ENCODE results near the gene LCN2. TPM values are rescaled to one million over a fixed set of nuclear protein-coding genes. Genes with fewer than 3 reads are reported as not detected.

The LCN2 gene
- total and polyA plus RNA-seq, 2 experiments from 2014 or later, result 2.0 TPM; not detected in 1

DNA sequence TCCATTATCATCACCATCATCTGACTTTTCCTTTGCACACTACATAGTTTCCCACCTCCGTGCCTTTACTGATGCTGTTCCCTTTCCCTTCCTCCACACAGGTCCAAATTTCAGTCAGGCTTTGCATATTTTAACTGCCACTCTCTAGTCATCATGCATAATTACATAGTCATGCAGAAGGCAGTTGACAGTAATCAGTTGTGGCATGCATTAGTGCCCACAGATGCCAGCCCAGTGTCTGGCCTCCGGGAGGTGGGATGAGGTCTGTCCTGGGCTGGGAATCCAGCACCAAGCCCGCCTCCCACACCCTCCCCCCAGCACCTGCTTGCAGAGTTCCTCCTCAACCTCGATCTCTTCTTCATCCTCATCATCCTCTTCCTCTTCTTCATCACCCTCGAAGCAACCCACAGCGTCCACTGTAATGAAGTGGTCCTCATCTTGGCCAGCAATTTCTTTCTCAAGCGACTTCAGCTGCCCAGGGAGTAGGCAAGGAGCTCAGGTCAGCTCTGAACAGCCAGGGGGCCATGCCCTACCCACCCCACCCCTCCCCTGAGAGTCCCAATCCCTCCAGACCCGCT is 19.6 kb downstream of the LCN2 start (continued):
- TF ChIP-seq, protein P1, sequence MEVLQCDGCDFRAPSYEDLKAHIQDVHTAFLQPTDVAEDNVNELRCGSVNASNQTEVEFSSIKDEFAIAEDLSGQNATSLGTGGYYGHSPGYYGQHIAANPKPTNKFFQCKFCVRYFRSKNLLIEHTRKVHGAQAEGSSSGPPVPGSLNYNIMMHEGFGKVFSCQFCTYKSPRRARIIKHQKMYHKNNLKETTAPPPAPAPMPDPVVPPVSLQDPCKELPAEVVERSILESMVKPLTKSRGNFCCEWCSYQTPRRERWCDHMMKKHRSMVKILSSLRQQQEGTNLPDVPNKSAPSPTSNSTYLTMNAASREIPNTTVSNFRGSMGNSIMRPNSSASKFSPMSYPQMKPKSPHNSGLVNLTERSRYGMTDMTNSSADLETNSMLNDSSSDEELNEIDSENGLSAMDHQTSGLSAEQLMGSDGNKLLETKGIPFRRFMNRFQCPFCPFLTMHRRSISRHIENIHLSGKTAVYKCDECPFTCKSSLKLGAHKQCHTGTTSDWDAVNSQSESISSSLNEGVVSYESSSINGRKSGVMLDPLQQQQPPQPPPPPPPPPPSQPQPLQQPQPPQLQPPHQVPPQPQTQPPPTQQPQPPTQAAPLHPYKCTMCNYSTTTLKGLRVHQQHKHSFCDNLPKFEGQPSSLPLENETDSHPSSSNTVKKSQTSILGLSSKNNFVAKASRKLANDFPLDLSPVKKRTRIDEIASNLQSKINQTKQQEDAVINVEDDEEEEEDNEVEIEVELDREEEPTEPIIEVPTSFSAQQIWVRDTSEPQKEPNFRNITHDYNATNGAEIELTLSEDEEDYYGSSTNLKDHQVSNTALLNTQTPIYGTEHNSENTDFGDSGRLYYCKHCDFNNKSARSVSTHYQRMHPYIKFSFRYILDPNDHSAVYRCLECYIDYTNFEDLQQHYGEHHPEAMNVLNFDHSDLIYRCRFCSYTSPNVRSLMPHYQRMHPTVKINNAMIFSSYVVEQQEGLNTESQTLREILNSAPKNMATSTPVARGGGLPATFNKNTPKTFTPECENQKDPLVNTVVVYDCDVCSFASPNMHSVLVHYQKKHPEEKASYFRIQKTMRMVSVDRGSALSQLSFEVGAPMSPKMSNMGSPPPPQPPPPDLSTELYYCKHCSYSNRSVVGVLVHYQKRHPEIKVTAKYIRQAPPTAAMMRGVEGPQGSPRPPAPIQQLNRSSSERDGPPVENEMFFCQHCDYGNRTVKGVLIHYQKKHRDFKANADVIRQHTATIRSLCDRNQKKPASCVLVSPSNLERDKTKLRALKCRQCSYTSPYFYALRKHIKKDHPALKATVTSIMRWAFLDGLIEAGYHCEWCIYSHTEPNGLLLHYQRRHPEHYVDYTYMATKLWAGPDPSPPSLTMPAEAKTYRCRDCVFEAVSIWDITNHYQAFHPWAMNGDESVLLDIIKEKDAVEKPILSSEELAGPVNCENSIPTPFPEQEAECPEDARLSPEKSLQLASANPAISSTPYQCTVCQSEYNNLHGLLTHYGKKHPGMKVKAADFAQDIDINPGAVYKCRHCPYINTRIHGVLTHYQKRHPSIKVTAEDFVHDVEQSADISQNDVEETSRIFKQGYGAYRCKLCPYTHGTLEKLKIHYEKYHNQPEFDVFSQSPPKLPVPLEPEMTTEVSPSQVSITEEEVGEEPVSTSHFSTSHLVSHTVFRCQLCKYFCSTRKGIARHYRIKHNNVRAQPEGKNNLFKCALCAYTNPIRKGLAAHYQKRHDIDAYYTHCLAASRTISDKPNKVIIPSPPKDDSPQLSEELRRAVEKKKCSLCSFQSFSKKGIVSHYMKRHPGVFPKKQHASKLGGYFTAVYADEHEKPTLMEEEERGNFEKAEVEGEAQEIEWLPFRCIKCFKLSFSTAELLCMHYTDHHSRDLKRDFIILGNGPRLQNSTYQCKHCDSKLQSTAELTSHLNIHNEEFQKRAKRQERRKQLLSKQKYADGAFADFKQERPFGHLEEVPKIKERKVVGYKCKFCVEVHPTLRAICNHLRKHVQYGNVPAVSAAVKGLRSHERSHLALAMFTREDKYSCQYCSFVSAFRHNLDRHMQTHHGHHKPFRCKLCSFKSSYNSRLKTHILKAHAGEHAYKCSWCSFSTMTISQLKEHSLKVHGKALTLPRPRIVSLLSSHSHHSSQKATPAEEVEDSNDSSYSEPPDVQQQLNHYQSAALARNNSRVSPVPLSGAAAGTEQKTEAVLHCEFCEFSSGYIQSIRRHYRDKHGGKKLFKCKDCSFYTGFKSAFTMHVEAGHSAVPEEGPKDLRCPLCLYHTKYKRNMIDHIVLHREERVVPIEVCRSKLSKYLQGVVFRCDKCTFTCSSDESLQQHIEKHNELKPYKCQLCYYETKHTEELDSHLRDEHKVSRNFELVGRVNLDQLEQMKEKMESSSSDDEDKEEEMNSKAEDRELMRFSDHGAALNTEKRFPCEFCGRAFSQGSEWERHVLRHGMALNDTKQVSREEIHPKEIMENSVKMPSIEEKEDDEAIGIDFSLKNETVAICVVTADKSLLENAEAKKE (CRISPR knock-in tag; IDR thresholded peaks at IDR 0.05), result no peak

DNA sequence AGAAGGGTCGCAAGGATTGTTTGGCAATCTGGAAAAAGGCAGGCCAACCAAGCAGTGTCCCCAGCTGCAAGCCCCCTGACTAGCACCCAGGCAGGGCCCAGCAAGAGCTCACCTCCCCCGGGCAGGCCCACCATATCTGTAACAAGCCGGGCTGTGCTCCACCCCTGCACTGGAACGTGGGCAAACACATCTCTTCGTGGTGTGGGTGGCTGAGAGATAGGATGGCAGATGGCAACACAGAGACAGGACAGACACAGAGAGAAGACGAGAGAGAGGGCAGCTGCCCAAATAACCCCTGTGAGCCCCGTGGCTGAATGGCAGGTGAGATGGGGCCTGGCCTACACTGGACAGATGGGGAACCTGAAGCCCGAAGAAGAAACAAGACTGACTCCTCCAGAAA is 20.2 kb downstream of the LCN2 start:
- TF ChIP-seq NANOG (IDR thresholded peaks at IDR 0.05; ENCODE audit: borderline replicate concordance) (no peak), CREB1 (CRISPR knock-in tag; IDR thresholded peaks at IDR 0.05; ENCODE audit: low read depth) (no peak), JUNB (IDR thresholded peaks at IDR 0.05; ENCODE audit: unreplicated experiment) (no peak)
- H3F3A ChIP-seq (replicated peaks; ENCODE audit: low read depth), result 0 out of 2 replicates have a peak, but pooled peaks cover 3% of the 10 kb centered on the region
- H3K9me2 ChIP-seq (ENCODE audit: insufficient read depth), result no peaks in the 10 kb centered on the region
- H3K27ac Mint-ChIP-seq, result no peak overlapping the region
- no peaks in the 10 kb centered on the region for H3K27me3 ChIP-seq (ENCODE audit: insufficient read depth)
- H3K79me2 ChIP-seq (replicated peaks; ENCODE audit: insufficient read depth), result no peaks in the 10 kb centered on the region
- H4K20me1 ChIP-seq (replicated peaks; ENCODE audit: insufficient read depth), result 0 out of 2 replicates have a peak, but pooled peaks cover 4% of the 10 kb centered on the region
- peaks cover 3% of the 10 kb centered on the region for H3K27me3 Mint-ChIP-seq (ENCODE audit: insufficient read depth, low read depth, poor library complexity)
- H3K4me2 ChIP-seq, result no peak overlapping the region
- H3K27ac ChIP-seq (ENCODE audit: low read depth), result no peak overlapping the region
- DNase-seq (ENCODE audit: low spot score) (no peak), ATAC-seq (no peak)
- H3K4me3 ChIP-seq, result no peak overlapping the region
- H3K4me3 Mint-ChIP-seq, result no peak overlapping the region
- 0 out of 2 replicates have a peak, but pooled peaks cover 8% of the 10 kb centered on the region for H3K36me3 ChIP-seq (ENCODE audit: insufficient read depth)
- H3K9me3 Mint-ChIP-seq, result no peaks in the 10 kb centered on the region
- H2AFZ ChIP-seq, result no peak overlapping the region
- H3K4me1 ChIP-seq (ENCODE audit: insufficient read depth), result no peaks in the 10 kb centered on the region
- peaks cover 34% of the 10 kb centered on the region for H3K36me3 Mint-ChIP-seq (ENCODE audit: low read depth)
- H3K4me1 Mint-ChIP-seq, result no peaks in the 10 kb centered on the region; the same call in 2 of the 3 replicates

Data from GM23338 (cell line).